GM23248 (cell line): Measurements from ENCODE around the gene PFKFB2.

ENCODE experiments used
- EZH2 ChIP-seq: fragments of 200-600 bp; sonication (generic); IDR thresholded peaks from 2 replicates; pipeline ENCODE4 v1.6.1; 2018; ENCODE audit warnings: antibody characterized with exemption, mild to moderate bottlenecking; ENCODE audit not compliant: insufficient read depth, poor library complexity, severe bottlenecking
- EZH2phosphoT487 ChIP-seq: fragments of 200-600 bp; sonication (generic); IDR thresholded peaks from 2 replicates; pipeline ENCODE4 v1.6.1; 2018; ENCODE audit warnings: antibody characterized with exemption, moderate library complexity, mild to moderate bottlenecking, low read depth; ENCODE audit not compliant: insufficient read depth

- TF ChIP-seq EZH2phosphoT487 (no peak), EZH2 (no peak)
These were observed 14.6 kb downstream of the PFKFB2 start for GRCh38 chr1:207067665-207068064.
